Spinal cord (tissue), 10 donors: ENCODE data around the gene CTPS1. TPM values are rescaled to one million over a fixed set of nuclear protein-coding genes. Genes with fewer than 3 reads are reported as not detected.
A peak's percentile ranks its signal among the peaks of the same experiment; 100 is the strongest.

Source experiments
- DNase-seq, 6 donors: peaks; one replicate each; pipeline versions ENCODE4 v3.0.0 to v3.0.0-alpha.2; 2013 to 2015; ENCODE audit warnings: low spot score in 6 of 6, low read depth in 4 of 6
- H3K27ac ChIP-seq: one replicate; pipeline ENCODE4 v1.5.1; 2013; ENCODE audit warnings: low read depth, low read length, control low read depth
- H3K27me3 ChIP-seq: one replicate; pipeline ENCODE4 v1.6.1; 2013; ENCODE audit warnings: low read length; ENCODE audit not compliant: control insufficient read depth, insufficient read depth
- H3K36me3 ChIP-seq: one replicate; pipeline ENCODE4 v1.6.1; 2013; ENCODE audit warnings: low read length; ENCODE audit not compliant: control insufficient read depth, insufficient read depth
- H3K4me1 ChIP-seq: one replicate; pipeline ENCODE4 v1.6.1; 2013; ENCODE audit warnings: low read length; ENCODE audit not compliant: control insufficient read depth, insufficient read depth
- H3K4me3 ChIP-seq: one replicate; pipeline ENCODE4 v1.5.1; 2013; ENCODE audit warnings: low read depth, low read length, control low read depth
- H3K9me3 ChIP-seq: one replicate; pipeline ENCODE4 v1.6.1; 2013; ENCODE audit warnings: low read length; ENCODE audit not compliant: control insufficient read depth, insufficient read depth
- WGBS: methylation state at CpG from one replicate; pipeline ENCODE4 v1.1.5; 2013; ENCODE audit warnings: missing lambda C conversion rate; ENCODE audit not compliant: insufficient coverage; 5-methylcytosine and 5-hydroxymethylcytosine counted together
- polyA plus RNA-seq, 2 donors: library from polyadenylated mRNA; unstranded; fragments of 120-200 nt; gene quantifications; one replicate each; pipeline ENCODE4 v1.2.1, GENCODE V29; 2013; ENCODE audit not compliant: insufficient read length in 2 of 2
- total RNA-seq, 2 donors: library from RNA; depleted of rRNA in 1 of 2; stranded (reverse); fragments of 120-200 nt in 1 of 2; fragments of >200 nt in 1 of 2; gene quantifications; one replicate each; pipeline versions ENCODE4 v1.2.3 to v1.2.4, GENCODE V29; 2013 to 2014
- donor health status: healthy.

Gene CTPS1
- total and polyA plus RNA-seq, 4 donors: 20.5 to 34.8 (median 26.9) TPM

DNA sequence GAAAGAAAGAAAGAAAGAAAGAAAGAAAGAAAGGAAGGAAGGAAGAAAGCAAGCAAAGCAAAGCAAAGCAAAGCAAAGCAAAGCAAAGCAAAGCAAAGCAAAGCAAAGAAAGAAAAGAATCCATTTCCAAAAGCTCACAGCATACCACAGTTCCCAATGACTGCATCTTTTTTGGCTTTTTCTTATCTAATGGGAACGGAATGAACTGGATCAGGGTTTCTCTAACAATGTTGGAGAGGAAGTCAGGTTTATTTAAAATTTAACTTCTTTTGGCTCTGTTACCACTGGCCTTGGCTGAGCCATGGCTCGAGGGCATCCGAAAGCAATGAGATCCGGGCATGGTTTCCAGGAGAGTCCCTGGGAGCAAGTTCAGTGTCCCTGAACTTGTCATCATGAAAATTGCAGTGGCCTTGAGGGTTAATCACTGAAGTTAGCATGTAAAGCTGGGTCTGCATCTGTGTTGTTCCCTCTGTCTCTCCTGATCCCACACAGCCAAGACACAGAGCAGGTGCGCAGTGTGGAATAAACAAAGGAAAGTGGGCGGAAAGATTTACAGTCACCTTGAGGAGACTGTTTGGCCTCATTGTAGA, 34.6 kb upstream of the CTPS1 start:
- 93% methylated on average over 5 of the region's 6 CpGs for WGBS
- peaks cover 2% of the 10 kb centered on the region for H3K9me3 ChIP-seq
- H3K36me3 ChIP-seq: no peaks in the 10 kb centered on the region
- H3K4me3 ChIP-seq: no peak overlapping the region
- H3K4me1 ChIP-seq: peaks cover 3% of the 10 kb centered on the region
- H3K27me3 ChIP-seq: no peaks in the 10 kb centered on the region
- no peak for DNase-seq
- H3K27ac ChIP-seq: no peak overlapping the region

- Histone ChIP-seq H3K4me3 (no peak overlapping the region), H3K36me3 (no peaks in the 10 kb centered on the region), H3K4me1 (peaks cover 3% of the 10 kb centered on the region), H3K27me3 (no peaks in the 10 kb centered on the region), H3K27ac (no peak overlapping the region), H3K9me3 (peaks cover 2% of the 10 kb centered on the region)
- no CpG with 5 or more reads among the region's 2 CpGs for WGBS
- DNase-seq: no peak
Observed at GRCh38 chr1:40945491-40945973, 34.0 kb upstream of the CTPS1 start.

DNA sequence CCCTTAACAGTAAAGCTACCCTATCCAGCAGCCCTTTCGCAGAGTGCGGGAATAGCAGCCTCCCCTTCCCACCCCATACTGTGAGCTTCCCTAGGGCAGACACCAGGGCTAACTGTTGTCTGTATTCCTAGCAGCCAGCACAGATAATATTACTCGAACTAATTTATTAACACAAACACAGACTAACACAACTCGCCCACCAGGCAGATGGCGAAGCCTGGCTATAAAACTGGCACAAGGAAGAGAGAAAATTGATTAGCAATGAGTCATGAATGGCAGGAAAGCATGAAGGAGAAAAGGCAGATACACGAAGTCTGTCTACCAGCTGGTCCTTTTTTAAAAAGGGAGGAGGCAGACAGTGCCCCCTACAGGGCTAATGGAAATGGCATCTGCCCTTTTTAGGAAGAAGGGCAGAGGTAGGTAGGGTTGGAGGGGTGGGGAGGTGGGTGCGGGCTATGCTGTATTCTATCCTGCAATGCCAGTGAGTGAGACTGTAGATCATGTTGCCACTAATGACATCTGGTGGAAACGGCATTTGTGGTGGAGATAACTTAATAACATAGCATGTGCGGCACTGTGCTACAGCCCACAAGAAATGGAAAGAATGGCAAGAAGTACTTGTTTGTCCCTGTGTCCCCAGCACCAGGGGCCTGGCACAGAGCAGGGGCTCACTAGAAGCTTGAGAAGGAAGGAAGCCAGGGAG, 30.6 kb upstream of the CTPS1 start:
- H3K36me3 ChIP-seq: no peaks in the 10 kb centered on the region
- peaks cover 11% of the 10 kb centered on the region for H3K4me1 ChIP-seq
- H3K27me3 ChIP-seq: no peaks in the 10 kb centered on the region
- H3K27ac ChIP-seq: no peak overlapping the region
- no peak overlapping the region for H3K4me3 ChIP-seq
- peaks cover 2% of the 10 kb centered on the region for H3K9me3 ChIP-seq
- 29% methylated on average over 7 of the region's 9 CpGs for WGBS
- DNase-seq: peak in 2 of 6 donors; percentile 40 to 64

- DNase-seq: no peak
- Histone ChIP-seq H3K4me3 (no peak overlapping the region), H3K36me3 (no peaks in the 10 kb centered on the region), H3K27ac (no peak overlapping the region), H3K27me3 (no peaks in the 10 kb centered on the region), H3K4me1 (peaks cover 11% of the 10 kb centered on the region), H3K9me3 (peaks cover 2% of the 10 kb centered on the region)
- WGBS: no CpG with 5 or more reads among the region's 6 CpGs
Observed at GRCh38 chr1:40949563-40949962, 29.9 kb upstream of the CTPS1 start.

DNA sequence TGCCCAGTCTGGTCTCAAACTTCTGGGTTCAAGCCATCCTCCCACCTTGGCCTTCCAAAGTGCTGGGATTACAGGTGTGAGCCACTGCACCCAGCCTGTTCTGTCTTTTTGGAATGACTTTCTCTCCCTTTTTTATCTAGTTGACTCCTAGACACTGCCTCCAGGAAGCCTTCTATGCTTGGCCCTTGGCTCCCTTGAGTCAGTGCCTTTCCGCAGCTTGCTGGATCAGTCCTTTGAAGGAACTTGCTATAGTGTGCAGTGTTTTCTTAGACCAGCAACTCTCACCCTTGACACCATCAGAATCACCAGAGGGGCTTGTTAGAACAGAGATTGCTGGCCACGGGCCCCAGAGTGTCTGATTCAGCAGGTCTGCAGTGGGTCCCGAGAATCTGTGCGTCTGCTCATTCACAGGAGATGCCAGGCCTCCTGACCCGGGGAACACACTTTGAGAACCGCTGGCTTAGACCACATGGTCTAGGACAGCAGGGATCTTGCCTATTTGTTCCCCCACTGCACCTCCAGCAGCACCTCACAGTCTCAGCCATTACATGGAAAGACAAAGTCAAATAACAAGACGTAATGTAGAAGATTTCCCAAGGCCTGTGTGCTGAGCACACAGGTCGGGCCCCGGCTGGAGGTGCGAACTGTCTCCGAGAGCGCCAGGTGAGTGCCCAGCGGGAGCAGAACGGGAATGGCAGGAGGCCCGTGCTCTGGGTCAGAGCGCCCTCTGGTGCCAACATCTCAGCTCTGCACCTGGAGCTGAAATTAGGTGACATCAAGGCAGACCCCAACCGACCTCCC, 27.4 kb upstream of the CTPS1 start:
- Histone ChIP-seq H3K9me3 (no peaks in the 10 kb centered on the region), H3K27me3 (no peaks in the 10 kb centered on the region), H3K27ac (no peak overlapping the region), H3K4me1 (peaks cover 11% of the 10 kb centered on the region), H3K36me3 (no peaks in the 10 kb centered on the region), H3K4me3 (no peak overlapping the region)
- WGBS: 24% methylated on average over 16 of the region's 17 CpGs
- DNase-seq: peak in 5 of 6 donors; percentile 29 to 83 (median 39)

GRCh38 chr1:40952744-40953315, 26.7 kb upstream of the CTPS1 start:
- H3K27me3 ChIP-seq: no peaks in the 10 kb centered on the region
- WGBS: 38% methylated on average over 5 of the region's 6 CpGs
- H3K4me1 ChIP-seq: peaks cover 11% of the 10 kb centered on the region
- H3K36me3 ChIP-seq: no peaks in the 10 kb centered on the region
- no peaks in the 10 kb centered on the region for H3K9me3 ChIP-seq
- no peak overlapping the region for H3K27ac ChIP-seq
- no peak overlapping the region for H3K4me3 ChIP-seq
- no peak for DNase-seq

DNA sequence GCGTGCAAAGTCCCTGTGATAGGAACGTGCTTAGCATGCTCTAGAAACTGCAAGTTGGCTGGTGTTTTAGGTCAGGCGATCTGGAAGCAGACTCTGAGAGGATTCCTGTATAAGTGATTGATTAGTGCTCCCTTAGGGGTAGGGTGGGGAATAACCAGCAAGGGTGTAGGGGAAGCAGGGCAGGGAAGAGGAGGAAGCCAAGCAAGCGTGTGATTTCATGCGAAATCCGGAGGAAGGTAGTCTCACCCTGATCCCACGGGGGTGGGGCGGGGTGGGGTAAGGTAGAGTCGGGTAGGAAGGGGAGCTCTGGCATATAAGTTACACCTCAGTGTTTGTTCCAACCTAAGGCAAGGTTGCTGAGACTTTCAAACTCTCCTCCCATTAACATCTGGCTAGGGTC, 24.9 kb upstream of the CTPS1 start:
- Histone ChIP-seq H3K27ac (no peak overlapping the region), H3K9me3 (no peaks in the 10 kb centered on the region), H3K36me3 (no peaks in the 10 kb centered on the region), H3K4me3 (no peak overlapping the region), H3K27me3 (no peaks in the 10 kb centered on the region), H3K4me1 (peaks cover 8% of the 10 kb centered on the region)
- DNase-seq: no peak
- WGBS: 57% methylated on average over 3 of the region's 9 CpGs

GRCh38 chr1:40955266-40955665, 24.2 kb upstream of the CTPS1 start:
- Histone ChIP-seq H3K27ac (no peak overlapping the region), H3K27me3 (no peaks in the 10 kb centered on the region)

DNA sequence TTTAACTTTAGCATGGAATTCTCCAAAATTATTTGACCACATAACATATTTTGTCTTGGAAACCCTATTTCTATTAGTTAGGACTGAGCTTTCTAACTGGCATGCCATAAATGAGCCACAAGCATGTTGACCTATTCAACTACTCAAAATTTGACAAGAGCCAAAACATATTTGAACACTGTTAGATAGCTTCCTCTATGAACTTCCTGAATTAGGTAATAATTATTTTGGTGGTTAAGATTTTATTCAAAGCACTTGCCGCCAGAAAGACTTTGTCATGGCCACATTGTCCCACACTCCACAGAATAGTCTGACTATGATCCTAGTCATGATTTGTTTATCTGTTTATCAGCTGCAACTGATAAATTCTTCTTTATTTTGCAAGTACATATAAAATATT, 23.1 kb upstream of the CTPS1 start:
- H3K9me3 ChIP-seq: no peaks in the 10 kb centered on the region
- H3K4me3 ChIP-seq: no peak overlapping the region
- peaks cover 8% of the 10 kb centered on the region for H3K4me1 ChIP-seq
- no peak overlapping the region for H3K27ac ChIP-seq
- no peaks in the 10 kb centered on the region for H3K27me3 ChIP-seq
- no CpG with 5 or more reads among the region's 1 CpG for WGBS
- no peaks in the 10 kb centered on the region for H3K36me3 ChIP-seq
- DNase-seq: no peak

More at GRCh38 chr1:40955266-40955665, 24.2 kb upstream of the CTPS1 start:
- no peak for DNase-seq
- WGBS: 77% methylated on average over 4 of the region's 5 CpGs
- H3K36me3 ChIP-seq: no peaks in the 10 kb centered on the region
- H3K4me1 ChIP-seq: peaks cover 8% of the 10 kb centered on the region
- H3K4me3 ChIP-seq: no peak overlapping the region
- H3K9me3 ChIP-seq: no peaks in the 10 kb centered on the region
